Metanephros (tissue), 1 donor: Measurements from ENCODE around the gene POLR2E. TPM values are rescaled to one million over a fixed set of nuclear protein-coding genes. Genes with fewer than 3 reads are reported as not detected.

Source experiments
- total RNA-seq: library from RNA; depleted of rRNA; stranded (reverse); fragments of >200 nt; gene quantifications from one replicate; pipeline ENCODE4 v1.2.3, GENCODE V29; 2014

POLR2E gene
- 110 TPM for total RNA-seq

GRCh38 chr19:1094978-1095701, at the start of gene POLR2E:
Gene POLR2E, minus strand, starts transcription at chr19:1095375. Its CDS starts 60 bp downstream, at chr19:1095315.

GRCh38 chr19:1103708-1104310, 8.6 kb upstream of the POLR2E start, which contains the start of gene GPX4:
Gene GPX4, plus strand, starts transcription at chr19:1103994. Its CDS starts 50 bp downstream, at chr19:1104044.

GRCh38 chr19:1066748-1067340, 28.3 kb downstream of the POLR2E start, which contains the start of gene ARHGAP45:
Gene ARHGAP45, plus strand, starts transcription at chr19:1067167. Its CDS starts 239 bp downstream, at chr19:1067406.

GRCh38 chr19:1039646-1040475, 55.3 kb downstream of the POLR2E start, which contains the start of gene ABCA7:
Gene ABCA7, plus strand, starts transcription at chr19:1040107. Its CDS starts 1,255 bp downstream, at chr19:1041362.

Other genes starting within 250 kb of the POLR2E start
- gene ELANE, start 243.1 kb downstream of the POLR2E start, total RNA-seq, result 59.8 TPM
- 16.5 TPM for gene CFD, start 235.7 kb downstream of the POLR2E start, total RNA-seq
- 62.2 TPM for gene MED16, start 202.2 kb downstream of the POLR2E start, total RNA-seq
- not detected for gene RNU6-9, start 201.9 kb downstream of the POLR2E start, total RNA-seq
- gene R3HDM4, start 182.2 kb downstream of the POLR2E start, total RNA-seq, result 54.5 TPM
- 0.88 TPM for gene KISS1R, start 178.0 kb downstream of the POLR2E start, total RNA-seq
- 56.3 TPM for gene ARID3A, start 169.3 kb downstream of the POLR2E start, total RNA-seq
- 104 TPM for gene WDR18, start 111.0 kb downstream of the POLR2E start, total RNA-seq
- 0.47 TPM for gene GRIN3B, start 95.0 kb downstream of the POLR2E start, total RNA-seq
- gene TMEM259, start 74.3 kb downstream of the POLR2E start, total RNA-seq, result 96.6 TPM
- not detected for gene RNU6-2, start 73.9 kb downstream of the POLR2E start, total RNA-seq
- 194 TPM for gene CNN2, start 68.8 kb downstream of the POLR2E start, total RNA-seq
- 16.5 TPM for gene ABCA7, start 55.3 kb downstream of the POLR2E start, total RNA-seq
- 24.3 TPM for gene ARHGAP45, start 28.2 kb downstream of the POLR2E start, total RNA-seq
- 175 TPM for gene GPX4, start 8.6 kb upstream of the POLR2E start, total RNA-seq
- gene SBNO2, start 78.9 kb upstream of the POLR2E start, total RNA-seq, result 26.6 TPM
- gene STK11, start 110.4 kb upstream of the POLR2E start, total RNA-seq, result 78.9 TPM
- gene CBARP, start 142.6 kb upstream of the POLR2E start, total RNA-seq, result 2.3 TPM
- gene ATP5F1D, start 146.4 kb upstream of the POLR2E start, total RNA-seq, result 73.6 TPM
- gene MIDN, start 153.2 kb upstream of the POLR2E start, total RNA-seq, result 40.8 TPM
- 748 TPM for gene CIRBP, start 174.0 kb upstream of the POLR2E start, total RNA-seq
- gene FAM174C, start 180.2 kb upstream of the POLR2E start, total RNA-seq, result 16.6 TPM
- 2.9 TPM for gene EFNA2, start 190.5 kb upstream of the POLR2E start, total RNA-seq